ENCODE measurements around the gene DNA2. TPM values are rescaled to one million over a fixed set of nuclear protein-coding genes. Genes with fewer than 3 reads are reported as not detected.
"Not testable (repeated sequence)": the region's sequence is repeated elsewhere in the genome, so short reads cannot be mapped to it uniquely, and the experiment has no call there.

Gene DNA2
- total and polyA plus RNA-seq, 5 donors = 0.97 to 3.8 (median 2.4) TPM

GRCh38 chr10:68492118-68492517 is 20.3 kb upstream of the DNA2 start:
- WGBS = 78% methylated on average over 2 of the region's 2 CpGs
- intact Hi-C loops (cut with DNase I) = no loop called here
- no peak for ATAC-seq

GRCh38 chr10:68489919-68490318 is 18.1 kb upstream of the DNA2 start:
- intact Hi-C loops (cut with DNase I) = no loop called here
- whole genome bisulfite sequencing = 96% methylated on average over 3 of the region's 3 CpGs

More at GRCh38 chr10:68492118-68492517, 20.3 kb upstream of the DNA2 start:
- Histone ChIP-seq H3K4me1 (ENCODE audit: control insufficient read depth, insufficient read depth, low read length) (no peaks in the 10 kb centered on the region), H3K9me3 (ENCODE audit: control insufficient read depth, low read length) (no peaks in the 10 kb centered on the region), H3K4me3 (ENCODE audit: low read length) (no peak overlapping the region), H3K27me3 (ENCODE audit: control insufficient read depth, insufficient read depth) (no peaks in the 10 kb centered on the region), H3K27ac (ENCODE audit: low read length) (no peak overlapping the region)
- DNase-seq = no peak

GRCh38 chr10:68474021-68474420 is 2.2 kb upstream of the DNA2 start:
- no peak for DNase-seq
- no peak overlapping the region for H3K27ac ChIP-seq (ENCODE audit: low read length)
- intact Hi-C loops (cut with DNase I) = no loop called here
- H3K27me3 ChIP-seq (ENCODE audit: control insufficient read depth, insufficient read depth) = no peaks in the 10 kb centered on the region
- no peaks in the 10 kb centered on the region for H3K9me3 ChIP-seq (ENCODE audit: control insufficient read depth, low read length)
- no peak for ATAC-seq
- no peak overlapping the region for H3K4me3 ChIP-seq (ENCODE audit: low read length)
- 46% methylated on average over 3 of the region's 3 CpGs for WGBS
- H3K4me1 ChIP-seq (ENCODE audit: control insufficient read depth, insufficient read depth, low read length) = no peaks in the 10 kb centered on the region

More at GRCh38 chr10:68489919-68490318, 18.1 kb upstream of the DNA2 start:
- Histone ChIP-seq H3K27me3 (ENCODE audit: control insufficient read depth, insufficient read depth) (no peaks in the 10 kb centered on the region), H3K4me3 (ENCODE audit: low read length) (no peak overlapping the region), H3K4me1 (ENCODE audit: control insufficient read depth, insufficient read depth, low read length) (no peaks in the 10 kb centered on the region), H3K9me3 (ENCODE audit: control insufficient read depth, low read length) (no peaks in the 10 kb centered on the region), H3K27ac (ENCODE audit: low read length) (no peak overlapping the region)
- ATAC-seq (no peak), DNase-seq (no peak)

GRCh38 chr10:68471063-68471585 is 649 bp downstream of the DNA2 start:
- WGBS = 1% methylated on average over 14 of the region's 14 CpGs
- ATAC-seq (no peak), DNase-seq (no peak)
- Histone ChIP-seq H3K9me3 (ENCODE audit: control insufficient read depth, low read length) (no peaks in the 10 kb centered on the region), H3K27me3 (ENCODE audit: control insufficient read depth, insufficient read depth) (no peaks in the 10 kb centered on the region), H3K27ac (ENCODE audit: low read length) (no peak overlapping the region), H3K4me1 (ENCODE audit: control insufficient read depth, insufficient read depth, low read length) (no peaks in the 10 kb centered on the region), H3K4me3 (ENCODE audit: low read length) (peak overlapping the region; percentile 73)
- intact Hi-C loops (cut with DNase I) = no loop called here

- H3K27me3 ChIP-seq (ENCODE audit: control insufficient read depth, insufficient read depth) = no peaks in the 10 kb centered on the region
- 65% methylated on average over 6 of the region's 6 CpGs for WGBS
- intact Hi-C loops (cut with DNase I) = no loop called here
- ATAC-seq = no peak
- H3K4me1 ChIP-seq (ENCODE audit: control insufficient read depth, insufficient read depth, low read length) = no peaks in the 10 kb centered on the region
- H3K4me3 ChIP-seq (ENCODE audit: low read length) = no peak overlapping the region
- H3K27ac ChIP-seq (ENCODE audit: low read length) = no peak overlapping the region
- no peaks in the 10 kb centered on the region for H3K9me3 ChIP-seq (ENCODE audit: control insufficient read depth, low read length)
- DNase-seq = no peak
These were observed 1.5 kb downstream of the DNA2 start for GRCh38 chr10:68470300-68470699.

- H3K9me3 ChIP-seq (ENCODE audit: control insufficient read depth, low read length) = no peaks in the 10 kb centered on the region
These were observed 1.9 kb downstream of the DNA2 start for GRCh38 chr10:68469838-68470237.

GRCh38 chr10:68464729-68465128 is 7.0 kb downstream of the DNA2 start:
- H3K9me3 ChIP-seq (ENCODE audit: control insufficient read depth, low read length); H3K27ac ChIP-seq (ENCODE audit: low read length); H3K27me3 ChIP-seq (ENCODE audit: control insufficient read depth, insufficient read depth); ATAC-seq; H3K4me1 ChIP-seq (ENCODE audit: control insufficient read depth, insufficient read depth, low read length); H3K4me3 ChIP-seq (ENCODE audit: low read length); intact Hi-C loops (cut with DNase I); DNase-seq: not testable (repeated sequence)
- 94% methylated on average over 4 of the region's 4 CpGs for WGBS

More at GRCh38 chr10:68469838-68470237, 1.9 kb downstream of the DNA2 start:
- no peaks in the 10 kb centered on the region for H3K4me1 ChIP-seq (ENCODE audit: control insufficient read depth, insufficient read depth, low read length)
- WGBS = 95% methylated on average over 4 of the region's 4 CpGs
- ATAC-seq = no peak
- no peak overlapping the region for H3K4me3 ChIP-seq (ENCODE audit: low read length)
- H3K27me3 ChIP-seq (ENCODE audit: control insufficient read depth, insufficient read depth) = no peaks in the 10 kb centered on the region
- H3K27ac ChIP-seq (ENCODE audit: low read length) = no peak overlapping the region
- no peak for DNase-seq
- intact Hi-C loops (cut with DNase I) = no loop called here

- no peaks in the 10 kb centered on the region for H3K4me1 ChIP-seq (ENCODE audit: control insufficient read depth, insufficient read depth, low read length)
- intact Hi-C loops (cut with DNase I) = no loop called here
- H3K4me3 ChIP-seq (ENCODE audit: low read length) = no peak overlapping the region
- 67% methylated on average over 6 of the region's 7 CpGs for WGBS
- ATAC-seq (no peak), DNase-seq (no peak)
- H3K27ac ChIP-seq (ENCODE audit: low read length) = no peak overlapping the region
- no peaks in the 10 kb centered on the region for H3K27me3 ChIP-seq (ENCODE audit: control insufficient read depth, insufficient read depth)
- H3K9me3 ChIP-seq (ENCODE audit: control insufficient read depth, low read length) = no peaks in the 10 kb centered on the region
These were observed 8.2 kb downstream of the DNA2 start for GRCh38 chr10:68463365-68464093.

- Histone ChIP-seq H3K4me1 (ENCODE audit: control insufficient read depth, insufficient read depth, low read length) (no peaks in the 10 kb centered on the region), H3K27ac (ENCODE audit: low read length) (no peak overlapping the region), H3K4me3 (ENCODE audit: low read length) (no peak overlapping the region), H3K27me3 (ENCODE audit: control insufficient read depth, insufficient read depth) (no peaks in the 10 kb centered on the region), H3K9me3 (ENCODE audit: control insufficient read depth, low read length) (no peaks in the 10 kb centered on the region)
- 94% methylated on average over 2 of the region's 2 CpGs for WGBS
- intact Hi-C loops (cut with DNase I) = no loop called here
- DNase-seq (no peak), ATAC-seq (no peak)
These were observed 9.2 kb downstream of the DNA2 start for GRCh38 chr10:68462536-68462935.

- H3K4me3 ChIP-seq (ENCODE audit: low read length) = no peak overlapping the region
- 93% methylated on average over 3 of the region's 3 CpGs for WGBS
- H3K27ac ChIP-seq (ENCODE audit: low read length) = no peak overlapping the region
- no peaks in the 10 kb centered on the region for H3K4me1 ChIP-seq (ENCODE audit: control insufficient read depth, insufficient read depth, low read length)
- H3K27me3 ChIP-seq (ENCODE audit: control insufficient read depth, insufficient read depth) = no peaks in the 10 kb centered on the region
- intact Hi-C loops (cut with DNase I) = no loop called here
- H3K9me3 ChIP-seq (ENCODE audit: control insufficient read depth, low read length) = no peaks in the 10 kb centered on the region
- ATAC-seq (no peak), DNase-seq (no peak)
These were observed 10.7 kb downstream of the DNA2 start for GRCh38 chr10:68461032-68461431.

- intact Hi-C loops (cut with DNase I); H3K4me3 ChIP-seq (ENCODE audit: low read length); H3K27me3 ChIP-seq (ENCODE audit: control insufficient read depth, insufficient read depth); ATAC-seq; H3K27ac ChIP-seq (ENCODE audit: low read length); H3K9me3 ChIP-seq (ENCODE audit: control insufficient read depth, low read length); H3K4me1 ChIP-seq (ENCODE audit: control insufficient read depth, insufficient read depth, low read length): not testable (repeated sequence)
- 53% methylated on average over 7 of the region's 7 CpGs for WGBS
- DNase-seq = peak; percentile 63 to 84 (median 75)
These were observed 22.1 kb downstream of the DNA2 start for GRCh38 chr10:68449698-68450097.
